ENCODE results near the gene TRPM4.

The TRPM4 gene

DNA sequence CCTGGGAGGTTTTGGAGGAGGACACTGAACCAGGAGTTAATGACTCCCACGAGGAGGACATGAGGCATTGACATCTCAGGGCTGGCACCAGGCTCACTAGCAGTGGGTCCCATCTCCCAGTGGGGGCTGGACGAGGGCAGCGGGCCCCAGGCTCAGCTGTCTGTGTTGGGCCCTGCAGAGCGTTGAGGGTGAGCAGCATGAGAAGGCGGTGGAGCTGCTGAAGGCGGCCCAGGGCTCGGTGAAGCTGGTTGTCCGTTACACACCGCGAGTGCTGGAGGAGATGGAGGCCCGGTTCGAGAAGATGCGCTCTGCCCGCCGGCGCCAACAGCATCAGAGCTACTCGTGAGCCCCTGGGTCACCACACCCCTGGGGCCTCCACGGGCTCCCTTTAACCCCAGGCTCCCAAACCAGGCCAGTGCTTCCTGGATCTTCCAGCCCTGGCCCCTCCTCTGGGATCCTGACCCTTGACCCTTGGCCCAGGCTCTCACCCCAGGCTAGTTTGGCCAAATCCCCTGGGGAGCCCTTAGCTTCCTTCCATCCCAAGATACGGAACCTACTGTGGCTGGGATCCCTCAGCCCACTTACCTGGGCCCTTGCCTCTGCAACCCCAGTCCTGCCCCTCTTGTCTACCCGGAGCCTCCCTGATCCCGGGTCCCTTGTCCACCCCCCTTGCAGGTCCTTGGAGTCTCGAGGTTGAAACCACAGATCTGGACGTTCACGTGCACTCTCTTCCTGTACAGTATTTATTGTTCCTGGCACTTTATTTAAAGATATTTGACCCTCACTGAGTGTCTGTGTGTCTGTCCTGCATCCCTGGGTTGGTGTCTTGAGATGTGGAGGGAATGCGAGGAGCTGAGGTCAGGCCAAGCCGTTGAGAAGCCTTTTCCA lies 39.7 kb upstream of the TRPM4 start:
- H3K4me3 ChIP-seq (ENCODE audit: severe bottlenecking): peak overlapping the region; percentile 55
- H3K27ac ChIP-seq (ENCODE audit: poor library complexity, severe bottlenecking): peak overlapping the region; percentile 59
- DNase-seq (ENCODE audit: low spot score) (no peak), ATAC-seq (ENCODE audit: low read depth) (no peak)
- H3K4me1 ChIP-seq (ENCODE audit: insufficient read depth, poor library complexity, severe bottlenecking): peaks cover 4% of the 10 kb centered on the region
- H3K9me3 ChIP-seq (ENCODE audit: severe bottlenecking): no peaks in the 10 kb centered on the region
- TF ChIP-seq, protein P1, sequence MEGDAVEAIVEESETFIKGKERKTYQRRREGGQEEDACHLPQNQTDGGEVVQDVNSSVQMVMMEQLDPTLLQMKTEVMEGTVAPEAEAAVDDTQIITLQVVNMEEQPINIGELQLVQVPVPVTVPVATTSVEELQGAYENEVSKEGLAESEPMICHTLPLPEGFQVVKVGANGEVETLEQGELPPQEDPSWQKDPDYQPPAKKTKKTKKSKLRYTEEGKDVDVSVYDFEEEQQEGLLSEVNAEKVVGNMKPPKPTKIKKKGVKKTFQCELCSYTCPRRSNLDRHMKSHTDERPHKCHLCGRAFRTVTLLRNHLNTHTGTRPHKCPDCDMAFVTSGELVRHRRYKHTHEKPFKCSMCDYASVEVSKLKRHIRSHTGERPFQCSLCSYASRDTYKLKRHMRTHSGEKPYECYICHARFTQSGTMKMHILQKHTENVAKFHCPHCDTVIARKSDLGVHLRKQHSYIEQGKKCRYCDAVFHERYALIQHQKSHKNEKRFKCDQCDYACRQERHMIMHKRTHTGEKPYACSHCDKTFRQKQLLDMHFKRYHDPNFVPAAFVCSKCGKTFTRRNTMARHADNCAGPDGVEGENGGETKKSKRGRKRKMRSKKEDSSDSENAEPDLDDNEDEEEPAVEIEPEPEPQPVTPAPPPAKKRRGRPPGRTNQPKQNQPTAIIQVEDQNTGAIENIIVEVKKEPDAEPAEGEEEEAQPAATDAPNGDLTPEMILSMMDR (IDR thresholded peaks at IDR 0.05; ENCODE audit: poor library complexity, severe bottlenecking): no peak
- H3K36me3 ChIP-seq (ENCODE audit: low read depth): no peaks in the 10 kb centered on the region
- H3K27me3 ChIP-seq (ENCODE audit: insufficient read depth, poor library complexity, severe bottlenecking): no peaks in the 10 kb centered on the region

- TF ChIP-seq, protein P1 (IDR thresholded peaks at IDR 0.05; ENCODE audit: poor library complexity, severe bottlenecking): no peak
- no peaks in the 10 kb centered on the region for H3K27me3 ChIP-seq (ENCODE audit: insufficient read depth, poor library complexity, severe bottlenecking)
- peaks cover 1% of the 10 kb centered on the region for H3K4me1 ChIP-seq (ENCODE audit: insufficient read depth, poor library complexity, severe bottlenecking)
- peak; percentile 90 for DNase-seq (ENCODE audit: low spot score)
- H3K9me3 ChIP-seq (ENCODE audit: severe bottlenecking): no peaks in the 10 kb centered on the region
- H3K36me3 ChIP-seq (ENCODE audit: low read depth): no peaks in the 10 kb centered on the region
- H3K27ac ChIP-seq (ENCODE audit: poor library complexity, severe bottlenecking): peak within 1 kb of the TSS; percentile 59
- peak within 1 kb of the TSS; percentile 55 for H3K4me3 ChIP-seq (ENCODE audit: severe bottlenecking)
- ATAC-seq (ENCODE audit: low read depth): peak; percentile 77
Observed at GRCh38 chr19:49118565-49119410, 38.8 kb upstream of the TRPM4 start, which contains the start of gene C19orf73. Gene C19orf73 (minus strand): TSS chr19:49119143. CDS start chr19:49119022, 121 bp downstream.

DNA sequence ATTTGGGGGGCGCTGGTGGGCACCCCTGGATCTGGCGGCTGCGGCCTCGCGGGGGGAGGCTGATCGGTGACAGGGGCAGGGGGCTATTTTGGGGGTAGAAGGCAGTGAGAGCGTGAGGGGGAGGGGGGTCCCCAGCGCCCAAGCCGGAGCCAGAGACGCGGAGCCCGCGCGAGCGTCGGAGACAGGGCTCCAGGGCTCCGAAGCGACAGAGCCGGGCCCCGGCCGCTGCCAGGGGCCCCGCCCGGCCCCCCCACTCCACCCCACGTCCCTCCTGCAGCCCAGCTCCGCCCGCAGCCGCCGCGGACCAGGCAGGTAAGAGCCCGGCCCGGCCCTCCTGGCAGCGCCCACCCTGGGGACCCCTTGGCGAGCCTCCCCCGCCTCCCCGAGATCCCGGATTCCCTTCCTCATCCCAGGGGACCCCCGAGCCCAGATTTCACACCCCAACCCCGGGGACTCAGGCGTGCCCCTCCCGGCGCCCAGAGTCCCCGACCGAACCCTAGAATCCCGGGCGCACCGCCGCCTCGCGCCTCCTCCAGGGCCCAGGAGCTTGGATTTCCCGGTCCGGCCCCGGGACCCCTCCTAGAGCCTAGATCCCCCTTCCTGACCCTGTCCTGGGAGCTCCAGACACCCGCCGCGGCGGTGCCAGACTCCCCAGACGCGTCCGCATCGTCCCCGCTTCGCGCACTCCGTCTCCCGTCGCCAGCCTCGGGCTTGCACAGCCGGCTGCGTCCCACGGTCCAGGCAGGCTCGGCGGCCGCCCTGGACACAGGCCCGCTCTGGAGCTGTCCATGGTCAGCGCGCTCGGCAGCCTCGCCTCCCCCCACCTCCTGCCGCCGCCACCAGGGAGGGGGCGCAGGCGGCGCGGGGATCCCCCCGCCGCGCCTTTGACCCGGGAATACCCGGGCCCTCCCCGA lies 37.9 kb upstream of the TRPM4 start, which contains the start of gene PPFIA3:
TSS of gene PPFIA3 (plus strand) at position 134 of the 914 bp plus-strand sequence. CDS start 8,330 bp downstream, outside the sequence.
- Histone ChIP-seq H3K27ac (ENCODE audit: poor library complexity, severe bottlenecking) (peak within 1 kb of the TSS; percentile 59), H3K27me3 (ENCODE audit: insufficient read depth, poor library complexity, severe bottlenecking) (no peaks in the 10 kb centered on the region), H3K4me1 (ENCODE audit: insufficient read depth, poor library complexity, severe bottlenecking) (no peaks in the 10 kb centered on the region), H3K4me3 (ENCODE audit: severe bottlenecking) (peak within 1 kb of the TSS; percentile 55), H3K36me3 (ENCODE audit: low read depth) (no peaks in the 10 kb centered on the region), H3K9me3 (ENCODE audit: severe bottlenecking) (no peaks in the 10 kb centered on the region)
- ATAC-seq (ENCODE audit: low read depth): peak; percentile 56
- TF ChIP-seq, protein P1 (IDR thresholded peaks at IDR 0.05; ENCODE audit: poor library complexity, severe bottlenecking): no peak
- peak; percentile 75 for DNase-seq (ENCODE audit: low spot score)

DNA sequence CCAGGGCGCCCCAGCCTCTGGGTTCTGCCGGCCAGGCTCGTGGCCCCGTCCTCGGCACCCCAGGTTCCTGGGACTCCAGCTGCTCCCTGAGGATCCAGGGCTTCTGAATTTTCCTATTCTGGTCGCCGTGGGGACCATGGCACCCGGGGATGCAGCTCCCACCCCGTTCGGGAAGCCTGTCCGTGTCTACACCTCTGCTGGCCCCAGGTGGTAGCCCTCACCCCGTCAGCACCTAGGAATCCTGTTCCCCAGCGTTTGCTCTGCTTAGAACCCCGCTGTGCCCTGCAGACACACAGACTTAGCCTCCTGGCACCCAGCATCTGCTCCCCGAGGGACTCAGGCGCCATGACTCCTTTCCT lies 37.3 kb upstream of the TRPM4 start:
- Histone ChIP-seq H3K4me3 (ENCODE audit: severe bottlenecking) (peak overlapping the region; percentile 55), H3K27ac (ENCODE audit: poor library complexity, severe bottlenecking) (no peak overlapping the region), H3K9me3 (ENCODE audit: severe bottlenecking) (no peaks in the 10 kb centered on the region), H3K4me1 (ENCODE audit: insufficient read depth, poor library complexity, severe bottlenecking) (no peaks in the 10 kb centered on the region), H3K36me3 (ENCODE audit: low read depth) (no peaks in the 10 kb centered on the region), H3K27me3 (ENCODE audit: insufficient read depth, poor library complexity, severe bottlenecking) (no peaks in the 10 kb centered on the region)
- DNase-seq (ENCODE audit: low spot score): no peak
- TF ChIP-seq, protein P1 (IDR thresholded peaks at IDR 0.05; ENCODE audit: poor library complexity, severe bottlenecking): no peak
- no peak for ATAC-seq (ENCODE audit: low read depth)
